ENCODE measurements around the gene RWDD4.

DNA sequence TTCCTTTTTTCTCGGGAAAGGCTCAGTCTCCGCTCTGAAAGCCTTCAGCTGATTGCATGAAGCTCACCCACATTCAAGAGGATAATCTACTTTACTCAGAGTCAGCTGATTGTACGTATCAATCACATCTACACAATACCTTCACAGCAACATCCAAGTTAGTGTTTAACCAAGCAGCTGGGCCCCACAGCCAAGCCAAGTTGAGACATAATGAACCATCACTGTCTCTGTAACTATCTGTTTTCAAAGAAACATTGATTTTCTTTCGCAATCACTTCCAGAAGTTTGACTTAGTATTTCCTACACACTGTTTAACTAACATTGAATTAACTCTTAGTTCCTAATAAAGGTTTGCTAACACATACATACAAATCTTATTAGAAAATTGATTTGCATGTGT, 40.3 kb downstream of the RWDD4 start:
- TF ChIP-seq, protein P1, sequence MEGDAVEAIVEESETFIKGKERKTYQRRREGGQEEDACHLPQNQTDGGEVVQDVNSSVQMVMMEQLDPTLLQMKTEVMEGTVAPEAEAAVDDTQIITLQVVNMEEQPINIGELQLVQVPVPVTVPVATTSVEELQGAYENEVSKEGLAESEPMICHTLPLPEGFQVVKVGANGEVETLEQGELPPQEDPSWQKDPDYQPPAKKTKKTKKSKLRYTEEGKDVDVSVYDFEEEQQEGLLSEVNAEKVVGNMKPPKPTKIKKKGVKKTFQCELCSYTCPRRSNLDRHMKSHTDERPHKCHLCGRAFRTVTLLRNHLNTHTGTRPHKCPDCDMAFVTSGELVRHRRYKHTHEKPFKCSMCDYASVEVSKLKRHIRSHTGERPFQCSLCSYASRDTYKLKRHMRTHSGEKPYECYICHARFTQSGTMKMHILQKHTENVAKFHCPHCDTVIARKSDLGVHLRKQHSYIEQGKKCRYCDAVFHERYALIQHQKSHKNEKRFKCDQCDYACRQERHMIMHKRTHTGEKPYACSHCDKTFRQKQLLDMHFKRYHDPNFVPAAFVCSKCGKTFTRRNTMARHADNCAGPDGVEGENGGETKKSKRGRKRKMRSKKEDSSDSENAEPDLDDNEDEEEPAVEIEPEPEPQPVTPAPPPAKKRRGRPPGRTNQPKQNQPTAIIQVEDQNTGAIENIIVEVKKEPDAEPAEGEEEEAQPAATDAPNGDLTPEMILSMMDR (IDR thresholded peaks at IDR 0.05): no peak
- no peak for TF ChIP-seq POLR2AphosphoS5 (IDR thresholded peaks at IDR 0.05)
